GM12865 (cell line): Measurements from ENCODE around the gene CYP26B1.

ENCODE experiments used
- DNase-seq: peaks from one replicate; pipeline ENCODE4 v3.0.0; 2010; ENCODE audit warnings: low read depth
- H3K4me3 ChIP-seq: 2 replicates; pipeline ENCODE4 v1.5.1; 2011; ENCODE audit warnings: mild to moderate bottlenecking, low read depth, low read length, control low read depth
- TF ChIP-seq, protein P1 (sequence below): IDR thresholded peaks from 2 replicates; pipeline ENCODE4 v1.5.1; 2011; ENCODE audit warnings: low read length, control low read depth, low read depth, inconsistent platforms; ENCODE audit not compliant: insufficient read depth; ENCODE audit errors: missing control alignments

CYP26B1 gene

GRCh38 chr2:72115110-72116080 is 32.3 kb downstream of the CYP26B1 start:
- TF ChIP-seq, protein P1, sequence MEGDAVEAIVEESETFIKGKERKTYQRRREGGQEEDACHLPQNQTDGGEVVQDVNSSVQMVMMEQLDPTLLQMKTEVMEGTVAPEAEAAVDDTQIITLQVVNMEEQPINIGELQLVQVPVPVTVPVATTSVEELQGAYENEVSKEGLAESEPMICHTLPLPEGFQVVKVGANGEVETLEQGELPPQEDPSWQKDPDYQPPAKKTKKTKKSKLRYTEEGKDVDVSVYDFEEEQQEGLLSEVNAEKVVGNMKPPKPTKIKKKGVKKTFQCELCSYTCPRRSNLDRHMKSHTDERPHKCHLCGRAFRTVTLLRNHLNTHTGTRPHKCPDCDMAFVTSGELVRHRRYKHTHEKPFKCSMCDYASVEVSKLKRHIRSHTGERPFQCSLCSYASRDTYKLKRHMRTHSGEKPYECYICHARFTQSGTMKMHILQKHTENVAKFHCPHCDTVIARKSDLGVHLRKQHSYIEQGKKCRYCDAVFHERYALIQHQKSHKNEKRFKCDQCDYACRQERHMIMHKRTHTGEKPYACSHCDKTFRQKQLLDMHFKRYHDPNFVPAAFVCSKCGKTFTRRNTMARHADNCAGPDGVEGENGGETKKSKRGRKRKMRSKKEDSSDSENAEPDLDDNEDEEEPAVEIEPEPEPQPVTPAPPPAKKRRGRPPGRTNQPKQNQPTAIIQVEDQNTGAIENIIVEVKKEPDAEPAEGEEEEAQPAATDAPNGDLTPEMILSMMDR = no peak
- DNase-seq = no peak
- no peak overlapping the region for H3K4me3 ChIP-seq

DNA sequence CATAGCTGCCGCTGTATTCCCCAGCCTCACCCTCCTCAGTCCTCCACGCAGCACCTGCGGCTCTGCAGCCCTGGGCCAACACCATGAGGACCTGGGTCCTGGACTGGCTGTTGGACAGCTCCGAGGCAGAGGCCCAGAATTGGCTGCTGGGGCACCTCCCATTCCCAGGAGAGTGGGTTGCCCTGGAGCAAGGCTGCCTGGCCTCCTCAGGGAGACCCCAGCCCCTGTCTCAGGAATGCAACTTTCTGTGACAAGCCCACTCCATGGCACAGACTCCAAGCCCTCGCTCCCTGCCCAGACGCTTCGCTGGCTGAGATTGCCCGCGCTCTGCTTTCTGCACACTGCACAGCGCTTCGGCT is 33.0 kb downstream of the CYP26B1 start:
- TF ChIP-seq, protein P1 = no peak
- no peak overlapping the region for H3K4me3 ChIP-seq
- DNase-seq = no peak

- no peak overlapping the region for H3K4me3 ChIP-seq
- DNase-seq = no peak
Observed at GRCh38 chr2:72113847-72114692, 33.6 kb downstream of the CYP26B1 start.

DNA sequence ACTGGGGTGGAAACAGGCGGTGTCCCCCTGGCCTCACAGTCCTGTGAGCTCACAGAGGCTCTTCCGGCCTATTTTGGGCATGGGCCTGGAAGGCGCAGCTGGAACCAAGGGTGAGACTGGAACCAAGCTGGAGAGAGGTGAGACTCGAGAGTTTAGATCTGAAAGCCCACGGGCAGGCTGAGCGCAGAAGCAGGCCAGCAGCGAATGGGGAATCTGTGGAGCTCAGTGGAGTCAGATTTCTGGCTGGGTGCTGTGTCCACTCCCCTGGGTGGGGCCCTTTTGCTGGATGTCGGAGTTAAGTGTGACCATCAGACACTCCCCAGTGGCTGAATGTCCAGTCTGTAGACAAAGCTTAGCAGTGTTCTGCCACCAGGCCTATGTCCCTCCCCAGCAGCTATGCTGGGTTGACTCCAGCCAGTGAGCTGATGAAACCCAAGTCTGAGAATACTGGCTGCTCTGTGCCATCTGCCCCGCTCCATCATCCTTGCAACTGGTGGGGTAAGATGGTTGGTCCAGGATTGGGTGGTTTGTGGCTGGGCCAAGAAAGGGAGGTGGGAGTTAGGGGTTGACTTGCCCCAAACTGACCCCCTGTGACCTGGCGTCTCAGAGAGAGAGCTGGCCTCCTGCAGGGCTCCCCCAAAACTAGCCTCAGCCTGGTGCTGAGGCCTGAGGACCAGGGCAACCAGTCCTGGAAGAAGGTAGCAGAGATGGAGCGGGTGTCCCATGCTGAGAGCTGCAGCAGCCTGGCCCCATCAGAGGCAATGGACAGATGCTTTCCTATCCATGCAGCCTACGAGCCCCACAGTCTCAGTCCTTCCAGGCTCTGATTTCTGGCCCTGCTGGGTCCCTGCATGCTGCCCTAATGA is 34.4 kb downstream of the CYP26B1 start:
- no peak overlapping the region for H3K4me3 ChIP-seq
- DNase-seq = no peak
- TF ChIP-seq, protein P1 = no peak

More at GRCh38 chr2:72113847-72114692, 33.6 kb downstream of the CYP26B1 start:
- TF ChIP-seq, protein P1 = no peak

DNA sequence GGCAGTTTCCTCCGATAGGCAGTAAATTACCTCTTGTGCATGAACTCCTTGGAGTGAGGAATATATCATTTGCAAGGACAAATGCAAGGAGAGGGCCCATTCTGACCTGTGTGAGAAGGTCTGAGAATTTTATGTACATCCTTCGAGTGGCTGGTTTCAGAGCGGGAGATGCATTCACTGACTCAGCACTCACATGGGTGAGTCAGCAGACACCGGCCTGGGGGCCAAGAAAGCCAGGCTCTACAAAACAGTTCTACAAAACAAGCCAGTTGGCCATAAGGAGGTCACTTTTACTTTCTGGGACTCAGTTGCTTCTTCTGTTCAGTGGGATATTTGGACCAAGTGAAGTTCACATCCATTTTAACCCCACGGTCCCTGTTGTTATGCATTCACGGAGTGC is 35.3 kb downstream of the CYP26B1 start:
- H3K4me3 ChIP-seq = no peak overlapping the region
- TF ChIP-seq, protein P1 = no peak
- DNase-seq = no peak

GRCh38 chr2:72111061-72111460 is 36.6 kb downstream of the CYP26B1 start:
- TF ChIP-seq, protein P1 = no peak
- no peak overlapping the region for H3K4me3 ChIP-seq
- no peak for DNase-seq
